Fibroblast of the conjunctiva (primary cell): ENCODE data around the gene MED10.
"Not testable (repeated sequence)": the region's sequence is repeated elsewhere in the genome, so short reads cannot be mapped to it uniquely, and the experiment has no call there.

Source experiments
- DNase-seq: peaks from one replicate; pipeline ENCODE4 v3.0.0-alpha.2; 2010; ENCODE audit warnings: low read depth

Gene MED10

GRCh38 chr5:6372251-6373080 lies 5.9 kb downstream of the MED10 start:
- no peak for DNase-seq

DNA sequence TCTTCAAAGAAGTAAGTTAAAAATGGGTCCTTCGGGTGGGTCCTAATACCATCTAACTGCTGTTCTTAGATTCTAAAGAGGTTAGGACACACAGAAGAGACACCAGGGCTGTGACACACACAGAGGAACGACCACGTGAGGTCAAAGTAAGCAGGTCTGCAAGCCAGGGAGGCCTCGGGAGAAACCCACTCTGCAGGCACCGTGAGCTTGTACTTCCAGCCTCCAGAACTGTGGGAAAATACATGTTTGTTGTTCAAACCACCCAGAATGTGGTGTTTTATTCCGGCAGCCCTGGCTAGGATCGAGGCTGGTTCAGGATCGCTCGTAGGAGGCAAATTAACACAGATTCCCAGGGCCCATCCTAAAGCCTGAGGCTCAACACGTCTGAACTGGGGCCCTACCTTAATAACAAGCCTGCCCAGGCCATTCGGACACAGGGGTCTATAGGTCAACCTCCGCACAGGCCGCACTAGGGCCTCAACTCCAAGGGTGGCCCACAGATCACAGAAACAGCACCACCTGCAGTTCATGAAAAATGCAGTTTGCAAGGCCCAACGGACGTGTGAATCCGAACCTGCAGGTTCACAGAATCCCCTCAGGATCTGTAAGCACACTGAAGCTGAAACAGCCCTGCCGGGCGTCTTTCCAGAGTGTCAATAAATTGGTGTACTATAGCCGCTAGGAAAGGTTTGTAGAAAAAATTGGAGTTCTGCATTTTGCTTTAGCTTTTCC lies 7.1 kb downstream of the MED10 start:
- DNase-seq: no peak

GRCh38 chr5:6370580-6370979 lies 7.8 kb downstream of the MED10 start:
- no peak for DNase-seq

- no peak for DNase-seq
Measured at GRCh38 chr5:6365977-6366590, 12.3 kb downstream of the MED10 start.

DNA sequence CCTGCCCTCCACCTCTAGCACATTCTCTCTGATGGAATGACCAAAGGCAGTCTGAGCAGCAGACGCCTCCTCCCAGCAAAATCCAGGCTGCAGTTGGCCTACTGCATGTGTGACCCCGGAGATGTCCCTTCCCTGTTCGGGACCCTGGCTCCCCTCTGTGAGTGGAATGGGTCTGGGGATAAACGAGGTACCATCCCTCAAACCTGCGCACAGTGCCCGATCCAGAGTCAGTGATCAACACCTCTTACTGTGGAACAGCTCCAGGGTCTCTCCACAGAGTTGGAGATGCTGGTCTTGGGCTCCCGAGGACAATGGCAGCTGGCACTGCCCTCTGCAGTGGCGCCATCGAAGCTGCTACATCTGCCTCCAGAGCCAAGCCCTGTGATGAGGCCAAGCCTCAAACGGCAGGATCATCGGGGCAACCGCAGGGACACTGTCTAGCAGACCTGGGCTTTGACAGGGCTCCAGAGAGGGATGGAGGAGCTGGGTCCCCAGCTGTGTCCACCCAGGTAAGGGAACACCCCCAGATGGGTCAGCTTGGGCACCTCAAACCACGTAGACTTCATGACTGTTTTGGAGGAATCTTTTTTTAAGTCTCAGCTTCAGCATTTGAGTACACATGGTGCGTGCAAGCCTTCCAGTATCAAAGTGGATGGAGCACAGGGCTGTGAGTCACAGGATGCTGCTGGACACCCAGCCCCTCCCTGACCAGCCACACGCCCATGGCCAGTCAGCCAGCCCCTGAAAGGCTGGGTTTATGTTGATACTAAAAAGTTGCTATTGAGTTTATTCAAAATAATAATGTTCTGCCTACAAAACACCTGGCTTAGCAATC lies 13.0 kb downstream of the MED10 start:
- no peak for DNase-seq

GRCh38 chr5:6363454-6364011 lies 14.8 kb downstream of the MED10 start:
- not testable (repeated sequence) for DNase-seq

- no peak for DNase-seq
Measured at GRCh38 chr5:6362846-6363245, 15.5 kb downstream of the MED10 start.

GRCh38 chr5:6361101-6361500 lies 17.2 kb downstream of the MED10 start:
- DNase-seq: no peak

DNA sequence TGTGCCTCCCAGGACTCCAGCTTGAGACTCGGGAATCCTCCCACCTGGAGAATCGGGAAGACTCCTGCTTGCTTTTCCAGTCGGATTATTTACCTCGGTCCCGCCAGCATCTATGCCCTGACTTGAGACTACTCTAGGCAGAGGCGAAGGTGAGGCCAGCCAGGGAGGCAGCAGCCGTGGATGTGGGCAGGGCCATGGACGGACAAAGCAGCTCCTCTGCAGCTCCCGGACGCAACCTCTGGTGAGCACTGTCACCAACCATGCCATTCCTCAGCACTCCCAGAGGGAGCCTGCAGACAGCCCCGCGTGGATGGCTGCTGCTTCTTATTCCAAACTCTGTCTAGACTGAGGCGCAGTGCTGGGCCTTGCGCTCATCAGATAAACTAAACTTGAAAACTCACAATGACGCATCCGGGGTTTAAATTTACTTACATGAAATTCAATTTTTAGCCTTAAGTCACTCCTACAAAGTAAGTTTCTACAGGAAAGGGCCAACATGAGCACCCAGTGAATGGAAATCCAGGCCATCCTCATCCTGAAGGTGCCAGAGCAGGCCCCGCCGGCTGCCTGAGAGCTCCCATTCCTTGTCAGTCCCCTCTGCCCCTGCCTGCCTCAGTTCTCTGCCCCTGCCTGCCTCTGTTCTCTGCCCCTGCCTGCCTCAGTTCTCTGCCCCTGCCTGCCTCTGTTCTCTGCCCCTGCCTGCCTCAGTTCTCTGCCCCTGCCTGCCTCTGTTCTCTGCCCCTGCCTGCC lies 17.8 kb downstream of the MED10 start:
- no peak for DNase-seq

DNA sequence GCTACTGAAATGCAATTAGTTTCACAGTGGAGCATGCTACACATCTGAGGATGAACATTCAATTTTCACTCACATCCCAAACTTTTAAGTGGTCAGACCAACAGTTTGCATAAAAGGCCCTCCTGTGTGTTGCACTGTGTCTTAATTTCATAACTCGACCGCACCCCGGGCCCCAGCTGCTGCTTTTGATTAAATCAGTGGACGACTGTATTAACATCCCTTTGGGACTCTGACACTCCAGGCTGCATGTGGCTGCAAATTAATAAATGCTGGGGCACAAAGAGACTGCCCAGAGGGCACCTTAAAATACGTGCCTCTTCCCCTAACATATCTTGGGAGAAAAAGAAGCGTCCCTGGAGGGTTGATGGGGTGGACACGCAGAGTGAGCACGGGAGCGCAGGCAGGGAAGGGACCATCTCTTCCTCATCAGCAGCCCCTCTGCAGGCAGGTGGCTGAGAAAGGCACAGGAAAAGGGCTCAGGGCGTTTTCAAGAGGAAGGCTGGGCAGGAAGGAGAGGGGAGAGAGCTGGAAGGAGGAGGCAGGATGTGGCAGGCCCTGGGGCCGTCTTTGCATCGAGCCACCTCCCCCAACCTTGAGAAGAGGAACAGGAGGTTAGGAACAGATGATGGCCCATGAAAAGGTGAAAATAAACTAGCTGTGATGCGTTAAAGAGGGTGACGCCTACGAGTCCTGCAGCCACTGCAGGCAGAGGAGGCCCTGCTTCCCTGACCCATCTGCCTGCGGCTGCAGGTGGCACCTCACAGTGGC lies 18.6 kb downstream of the MED10 start:
- no peak for DNase-seq

DNA sequence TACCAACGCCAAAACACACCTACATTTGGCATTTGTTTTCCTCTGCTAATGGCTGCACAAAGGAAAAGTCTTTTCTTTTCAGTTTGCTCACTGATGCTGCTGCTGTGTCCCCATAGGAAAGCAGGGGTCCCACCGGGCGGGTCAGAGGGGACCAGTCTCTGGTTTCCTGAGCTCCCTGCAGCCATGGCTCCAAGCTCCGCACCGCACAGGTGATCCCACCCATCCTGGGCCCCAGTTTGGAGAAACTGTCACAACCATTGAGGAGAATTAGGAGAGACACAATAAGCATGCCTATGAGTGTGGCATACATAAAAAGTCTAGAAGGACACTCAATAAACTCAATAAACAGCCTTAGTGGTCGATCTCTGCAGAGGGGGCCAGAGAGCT lies 19.9 kb downstream of the MED10 start:
- no peak for DNase-seq

DNA sequence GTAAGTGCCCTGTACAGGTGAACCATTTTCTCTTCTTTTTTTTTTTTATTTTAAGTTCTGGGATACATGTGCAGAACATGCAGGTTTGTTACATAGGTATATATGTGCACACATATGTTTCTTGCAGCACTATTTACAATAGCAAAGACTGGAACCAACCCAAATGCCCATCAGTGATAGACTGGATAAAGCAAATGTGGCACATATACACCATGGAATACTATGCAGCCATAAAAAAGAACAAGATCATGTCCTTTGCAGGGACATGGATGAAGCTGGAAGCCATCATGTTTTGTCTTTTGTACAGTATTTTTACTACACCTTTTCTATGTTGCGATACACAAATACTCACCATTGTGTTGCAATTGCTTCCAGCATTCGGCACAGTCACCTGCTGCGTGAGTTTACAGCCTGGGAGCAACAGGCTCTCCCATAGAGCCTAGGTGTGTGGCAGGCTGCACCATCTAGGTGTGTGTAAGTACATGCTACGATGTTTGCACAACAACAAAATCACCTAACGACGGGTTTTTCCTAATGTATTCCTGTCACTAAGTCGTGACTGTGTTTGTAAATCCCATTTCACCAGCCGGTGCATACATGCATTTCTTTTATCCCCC lies 20.4 kb downstream of the MED10 start:
- DNase-seq: not testable (repeated sequence)

DNA sequence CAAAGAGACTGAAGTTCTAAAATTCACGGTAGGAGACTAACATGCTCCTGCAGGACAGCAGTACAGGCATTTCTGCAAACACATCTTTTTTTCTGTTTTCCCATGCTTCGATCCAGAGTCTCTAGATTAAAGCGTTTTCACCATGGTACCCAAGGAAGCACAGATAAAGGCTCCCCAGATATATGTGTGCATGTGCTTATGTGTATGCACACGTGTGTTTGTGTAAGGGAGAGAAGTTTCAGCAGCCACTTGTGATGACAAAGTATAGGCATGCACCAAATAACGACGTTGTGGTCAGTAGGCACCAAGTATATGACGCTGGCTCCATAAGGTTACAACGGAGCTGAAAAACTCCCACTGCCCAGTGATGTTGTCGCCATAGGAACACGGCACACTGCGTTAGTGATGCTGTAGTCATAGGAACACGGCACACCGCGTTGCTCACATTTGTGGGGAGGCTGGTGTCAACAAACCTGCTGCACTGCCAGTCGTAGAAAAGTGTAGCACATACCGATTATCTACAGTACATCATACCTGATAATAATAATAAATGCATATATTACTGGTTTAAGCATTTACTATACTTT lies 21.7 kb downstream of the MED10 start:
- no peak for DNase-seq

GRCh38 chr5:6355294-6355693 lies 23.1 kb downstream of the MED10 start:
- no peak for DNase-seq

DNA sequence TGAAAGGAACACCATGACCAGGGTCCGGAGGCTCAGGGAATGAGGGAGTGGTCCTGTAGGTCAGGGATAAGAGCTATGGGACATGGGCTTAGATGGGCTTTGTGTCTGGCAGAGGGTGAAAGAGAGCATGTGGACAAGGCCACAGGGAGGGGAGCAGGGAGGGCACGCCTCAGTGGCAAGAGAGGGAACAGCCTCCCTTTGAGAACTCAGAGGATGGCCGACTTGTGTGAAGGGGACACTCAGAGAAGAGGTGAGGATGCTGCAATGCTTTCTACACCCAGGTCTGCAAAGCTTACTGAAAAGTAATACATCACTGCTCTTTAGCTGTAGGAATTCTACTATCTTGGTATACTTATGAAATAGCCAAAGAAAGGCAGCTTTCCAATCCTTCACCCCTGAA lies 23.5 kb downstream of the MED10 start:
- DNase-seq: no peak

GRCh38 chr5:6353602-6354302 lies 24.6 kb downstream of the MED10 start:
- no peak for DNase-seq

- no peak for DNase-seq
Measured at GRCh38 chr5:6350277-6351090, 27.9 kb downstream of the MED10 start.

GRCh38 chr5:6349387-6349786 lies 29.0 kb downstream of the MED10 start:
- DNase-seq: no peak
